ENCODE data around the gene MPDZ.

MPDZ gene

GRCh38 chr9:13284011-13284410, 4.5 kb upstream of the MPDZ start:
- Histone ChIP-seq H3K9me3 (ENCODE audit: control insufficient read depth, low read length) (no peaks in the 10 kb centered on the region), H3K36me3 (ENCODE audit: control insufficient read depth, insufficient read depth, low read length) (no peaks in the 10 kb centered on the region), H3K4me1 (ENCODE audit: control insufficient read depth, insufficient read depth, low read length, poor library complexity, severe bottlenecking) (peaks cover 29% of the 10 kb centered on the region), H3K4me3 (ENCODE audit: extremely low read depth, insufficient read depth, low read length, poor library complexity, severe bottlenecking) (no peak overlapping the region), H3K27ac (ENCODE audit: low read depth, low read length, severe bottlenecking) (no peak overlapping the region)
- 86% methylated on average over 1 of the region's 3 CpGs; no CpG with 5 or more reads in 1 of the 2 experiments for WGBS, 2 experiments (ENCODE audit: insufficient coverage in 2 of 2)

- Histone ChIP-seq H3K36me3 (ENCODE audit: control insufficient read depth, insufficient read depth, low read length) (no peaks in the 10 kb centered on the region), H3K9me3 (ENCODE audit: control insufficient read depth, low read length) (no peaks in the 10 kb centered on the region)
Measured at GRCh38 chr9:13282998-13283397, 3.5 kb upstream of the MPDZ start.

GRCh38 chr9:13281356-13282016, 2.0 kb upstream of the MPDZ start:
- Histone ChIP-seq H3K4me3 (ENCODE audit: extremely low read depth, insufficient read depth, low read length, poor library complexity, severe bottlenecking) (no peak overlapping the region), H3K4me1 (ENCODE audit: control insufficient read depth, insufficient read depth, low read length, poor library complexity, severe bottlenecking) (peaks cover 38% of the 10 kb centered on the region), H3K9me3 (ENCODE audit: control insufficient read depth, low read length) (peaks cover 1% of the 10 kb centered on the region), H3K36me3 (ENCODE audit: control insufficient read depth, insufficient read depth, low read length) (peaks cover 4% of the 10 kb centered on the region), H3K27ac (ENCODE audit: low read depth, low read length, severe bottlenecking) (no peak overlapping the region)
- no CpG with 5 or more reads among the region's 5 CpGs for WGBS, 2 experiments (ENCODE audit: insufficient coverage in 2 of 2)

More at GRCh38 chr9:13282998-13283397, 3.5 kb upstream of the MPDZ start:
- Histone ChIP-seq H3K4me3 (ENCODE audit: extremely low read depth, insufficient read depth, low read length, poor library complexity, severe bottlenecking) (no peak overlapping the region), H3K27ac (ENCODE audit: low read depth, low read length, severe bottlenecking) (no peak overlapping the region), H3K4me1 (ENCODE audit: control insufficient read depth, insufficient read depth, low read length, poor library complexity, severe bottlenecking) (peaks cover 29% of the 10 kb centered on the region)

- peaks cover 4% of the 10 kb centered on the region for H3K9me3 ChIP-seq (ENCODE audit: control insufficient read depth, low read length)
- peak overlapping the region; percentile 72 for H3K4me3 ChIP-seq (ENCODE audit: extremely low read depth, insufficient read depth, low read length, poor library complexity, severe bottlenecking)
- WGBS, 2 experiments (ENCODE audit: insufficient coverage in 2 of 2) = 0% methylated on average over 16 to 24 of the region's 67 CpGs
- H3K36me3 ChIP-seq (ENCODE audit: control insufficient read depth, insufficient read depth, low read length) = peaks cover 5% of the 10 kb centered on the region
- peak overlapping the region; percentile 98 for H3K27ac ChIP-seq (ENCODE audit: low read depth, low read length, severe bottlenecking)
- H3K4me1 ChIP-seq (ENCODE audit: control insufficient read depth, insufficient read depth, low read length, poor library complexity, severe bottlenecking) = peaks cover 62% of the 10 kb centered on the region
Measured at GRCh38 chr9:13278368-13279246, 885 bp downstream of the MPDZ start.

GRCh38 chr9:13278023-13278367, 1.5 kb downstream of the MPDZ start:
- Histone ChIP-seq H3K9me3 (ENCODE audit: control insufficient read depth, low read length) (peaks cover 4% of the 10 kb centered on the region), H3K4me3 (ENCODE audit: extremely low read depth, insufficient read depth, low read length, poor library complexity, severe bottlenecking) (peak overlapping the region; percentile 72), H3K27ac (ENCODE audit: low read depth, low read length, severe bottlenecking) (peak overlapping the region; percentile 98), H3K4me1 (ENCODE audit: control insufficient read depth, insufficient read depth, low read length, poor library complexity, severe bottlenecking) (peaks cover 61% of the 10 kb centered on the region), H3K36me3 (ENCODE audit: control insufficient read depth, insufficient read depth, low read length) (peaks cover 7% of the 10 kb centered on the region)
- WGBS, 2 experiments (ENCODE audit: insufficient coverage in 2 of 2) = 0 to 11% methylated on average over 6 to 7 of the region's 10 CpGs

GRCh38 chr9:13274886-13275641, 4.4 kb downstream of the MPDZ start:
- Histone ChIP-seq H3K9me3 (ENCODE audit: control insufficient read depth, low read length) (peaks cover 4% of the 10 kb centered on the region), H3K27ac (ENCODE audit: low read depth, low read length, severe bottlenecking) (peak overlapping the region; percentile 75), H3K4me3 (ENCODE audit: extremely low read depth, insufficient read depth, low read length, poor library complexity, severe bottlenecking) (no peak overlapping the region), H3K36me3 (ENCODE audit: control insufficient read depth, insufficient read depth, low read length) (peaks cover 22% of the 10 kb centered on the region), H3K4me1 (ENCODE audit: control insufficient read depth, insufficient read depth, low read length, poor library complexity, severe bottlenecking) (peaks cover 44% of the 10 kb centered on the region)
- 59 to 82% methylated on average over 3 of the region's 4 CpGs for WGBS, 2 experiments (ENCODE audit: insufficient coverage in 2 of 2)

GRCh38 chr9:13270734-13271133, 8.8 kb downstream of the MPDZ start:
- H3K27ac ChIP-seq (ENCODE audit: low read depth, low read length, severe bottlenecking) = no peak overlapping the region
- no peaks in the 10 kb centered on the region for H3K9me3 ChIP-seq (ENCODE audit: control insufficient read depth, low read length)
- H3K36me3 ChIP-seq (ENCODE audit: control insufficient read depth, insufficient read depth, low read length) = peaks cover 18% of the 10 kb centered on the region
- H3K4me3 ChIP-seq (ENCODE audit: extremely low read depth, insufficient read depth, low read length, poor library complexity, severe bottlenecking) = no peak overlapping the region
- peaks cover 64% of the 10 kb centered on the region for H3K4me1 ChIP-seq (ENCODE audit: control insufficient read depth, insufficient read depth, low read length, poor library complexity, severe bottlenecking)
- WGBS, 2 experiments (ENCODE audit: insufficient coverage in 2 of 2) = 100% methylated on average over 1 of the region's 1 CpG; no CpG with 5 or more reads in 1 of the 2 experiments

- no peaks in the 10 kb centered on the region for H3K9me3 ChIP-seq (ENCODE audit: control insufficient read depth, low read length)
- 83 to 89% methylated on average over 1 of the region's 6 CpGs for WGBS, 2 experiments (ENCODE audit: insufficient coverage in 2 of 2)
- no peak overlapping the region for H3K4me3 ChIP-seq (ENCODE audit: extremely low read depth, insufficient read depth, low read length, poor library complexity, severe bottlenecking)
- peaks cover 63% of the 10 kb centered on the region for H3K4me1 ChIP-seq (ENCODE audit: control insufficient read depth, insufficient read depth, low read length, poor library complexity, severe bottlenecking)
- peaks cover 27% of the 10 kb centered on the region for H3K36me3 ChIP-seq (ENCODE audit: control insufficient read depth, insufficient read depth, low read length)
- H3K27ac ChIP-seq (ENCODE audit: low read depth, low read length, severe bottlenecking) = no peak overlapping the region
Measured at GRCh38 chr9:13269589-13270452, 9.7 kb downstream of the MPDZ start.

- peaks cover 28% of the 10 kb centered on the region for H3K36me3 ChIP-seq (ENCODE audit: control insufficient read depth, insufficient read depth, low read length)
- H3K9me3 ChIP-seq (ENCODE audit: control insufficient read depth, low read length) = no peaks in the 10 kb centered on the region
- H3K4me1 ChIP-seq (ENCODE audit: control insufficient read depth, insufficient read depth, low read length, poor library complexity, severe bottlenecking) = peaks cover 50% of the 10 kb centered on the region
- no peak overlapping the region for H3K4me3 ChIP-seq (ENCODE audit: extremely low read depth, insufficient read depth, low read length, poor library complexity, severe bottlenecking)
- WGBS, 2 experiments (ENCODE audit: insufficient coverage in 2 of 2) = 80 to 84% methylated on average over 7 of the region's 7 CpGs
- peak overlapping the region; percentile 90 for H3K27ac ChIP-seq (ENCODE audit: low read depth, low read length, severe bottlenecking)
Measured at GRCh38 chr9:13268469-13268868, 11.0 kb downstream of the MPDZ start.

GRCh38 chr9:13267743-13268142, 11.7 kb downstream of the MPDZ start:
- H3K36me3 ChIP-seq (ENCODE audit: control insufficient read depth, insufficient read depth, low read length) = peaks cover 23% of the 10 kb centered on the region
- no peaks in the 10 kb centered on the region for H3K9me3 ChIP-seq (ENCODE audit: control insufficient read depth, low read length)
- H3K4me3 ChIP-seq (ENCODE audit: extremely low read depth, insufficient read depth, low read length, poor library complexity, severe bottlenecking) = no peak overlapping the region
- peak overlapping the region; percentile 90 for H3K27ac ChIP-seq (ENCODE audit: low read depth, low read length, severe bottlenecking)
- peaks cover 49% of the 10 kb centered on the region for H3K4me1 ChIP-seq (ENCODE audit: control insufficient read depth, insufficient read depth, low read length, poor library complexity, severe bottlenecking)
- 0 to 25% methylated on average over 1 of the region's 2 CpGs for WGBS, 2 experiments (ENCODE audit: insufficient coverage in 2 of 2)
